SK-N-DZ (cell line): Measurements from ENCODE around the gene CASP9.
A peak's percentile ranks its signal among the peaks of the same experiment; 100 is the strongest.
"Not testable (repeated sequence)": the region's sequence is repeated elsewhere in the genome, so short reads cannot be mapped to it uniquely, and the experiment has no call there.

Experiments
- DNase-seq: peaks from one replicate; pipeline ENCODE4 v3.0.0-alpha.2; 2015; ENCODE audit warnings: low spot score

The CASP9 gene

GRCh38 chr1:15500184-15501178, 23.5 kb downstream of the CASP9 start:
- no peak for DNase-seq

- DNase-seq = no peak
Measured at GRCh38 chr1:15493869-15494390, 30.1 kb downstream of the CASP9 start.

GRCh38 chr1:15492596-15492995, 31.4 kb downstream of the CASP9 start:
- peak; percentile 35 for DNase-seq

GRCh38 chr1:15491010-15491409, 33.0 kb downstream of the CASP9 start:
- not testable (repeated sequence) for DNase-seq

GRCh38 chr1:15489052-15489736, 34.8 kb downstream of the CASP9 start:
- peak; percentile 26 for DNase-seq

GRCh38 chr1:15488371-15488770, 35.6 kb downstream of the CASP9 start:
- no peak for DNase-seq

GRCh38 chr1:15486844-15487610, 37.0 kb downstream of the CASP9 start:
- not testable (repeated sequence) for DNase-seq

- no peak for DNase-seq
Measured at GRCh38 chr1:15485636-15486035, 38.4 kb downstream of the CASP9 start.

GRCh38 chr1:15484443-15484842, 39.6 kb downstream of the CASP9 start:
- DNase-seq = not testable (repeated sequence)

GRCh38 chr1:15483971-15484370, 40.0 kb downstream of the CASP9 start:
- no peak for DNase-seq

- not testable (repeated sequence) for DNase-seq
Measured at GRCh38 chr1:15482983-15483543, 41.0 kb downstream of the CASP9 start.

GRCh38 chr1:15482455-15482854, 41.6 kb downstream of the CASP9 start:
- not testable (repeated sequence) for DNase-seq

- DNase-seq = no peak
Measured at GRCh38 chr1:15479654-15480347, 44.2 kb downstream of the CASP9 start.

- no peak for DNase-seq
Measured at GRCh38 chr1:15477646-15478212, 46.3 kb downstream of the CASP9 start.

- DNase-seq = no peak
Measured at GRCh38 chr1:15476927-15477326, 47.1 kb downstream of the CASP9 start.

- DNase-seq = no peak
Measured at GRCh38 chr1:15475752-15476314, 48.2 kb downstream of the CASP9 start, which contains the start of gene CELA2B. Gene CELA2B (plus strand): TSS chr1:15476104. CDS start chr1:15476126, 22 bp downstream.

- DNase-seq = peak; percentile 66
Measured at GRCh38 chr1:15472587-15472986, 51.4 kb downstream of the CASP9 start.

GRCh38 chr1:15471723-15472122, 52.3 kb downstream of the CASP9 start:
- DNase-seq = not testable (repeated sequence)

GRCh38 chr1:15471067-15471466, 52.9 kb downstream of the CASP9 start:
- not testable (repeated sequence) for DNase-seq
